GM13976 (cell line): ENCODE results near the gene DPYSL5.
"Not testable (repeated sequence)": the region's sequence is repeated elsewhere in the genome, so short reads cannot be mapped to it uniquely, and the experiment has no call there.

Source experiments
- DNase-seq: peaks from one replicate; pipeline ENCODE4 v3.0.0; 2012; ENCODE audit warnings: low spot score
- CTCF ChIP-seq: IDR thresholded peaks from 2 replicates; pipeline ENCODE4 v1.5.1; 2012; ENCODE audit warnings: borderline replicate concordance, mild to moderate bottlenecking; ENCODE audit not compliant: insufficient read depth; ENCODE audit errors: extremely low read depth, missing control alignments, control extremely low read depth
- in situ Hi-C: fragments of 300-500 bp; cut with MboI; formaldehyde crosslinking; loops from one replicate; pipeline ENCODE4 v1.12.0; 2022; ENCODE audit warnings: low sequenced_read_pairs, mixed read lengths, inconsistent platforms; ENCODE audit not compliant: unreplicated experiment

Gene DPYSL5

GRCh38 chr2:26880161-26880560 is 32.2 kb downstream of the DPYSL5 start:
- in situ Hi-C loops = no loop called here
- TF ChIP-seq CTCF = no peak
- no peak for DNase-seq

- no peak for DNase-seq
- TF ChIP-seq CTCF = no peak
- in situ Hi-C loops = no loop called here
Measured at GRCh38 chr2:26880910-26881435, 33.0 kb downstream of the DPYSL5 start.

GRCh38 chr2:26882220-26882619 is 34.3 kb downstream of the DPYSL5 start:
- in situ Hi-C loops = not testable (repeated sequence)

GRCh38 chr2:26883956-26884355 is 36.0 kb downstream of the DPYSL5 start:
- no peak for TF ChIP-seq CTCF
- in situ Hi-C loops = no loop called here
- no peak for DNase-seq

More at GRCh38 chr2:26882220-26882619, 34.3 kb downstream of the DPYSL5 start:
- not testable (repeated sequence) for DNase-seq

- TF ChIP-seq CTCF = no peak
- DNase-seq = no peak
- in situ Hi-C loops = no loop called here
Measured at GRCh38 chr2:26884486-26884885, 36.6 kb downstream of the DPYSL5 start.

- no peak for TF ChIP-seq CTCF
- in situ Hi-C loops = no loop called here
Measured at GRCh38 chr2:26885651-26886329, 37.9 kb downstream of the DPYSL5 start.

GRCh38 chr2:26886736-26887135 is 38.8 kb downstream of the DPYSL5 start:
- DNase-seq = no peak
- no peak for TF ChIP-seq CTCF
- in situ Hi-C loops = no loop called here

More at GRCh38 chr2:26885651-26886329, 37.9 kb downstream of the DPYSL5 start:
- no peak for DNase-seq
